GM23338 (cell line): Measurements from ENCODE around the gene AP1B1. TPM values are rescaled to one million over a fixed set of nuclear protein-coding genes. Genes with fewer than 3 reads are reported as not detected.

ENCODE experiments used
- ATAC-seq: fragments of 200-7000 bp; cut with Tn5 transposase; 3 replicates; pipeline ENCODE4 v1.9.1; 2020
- DNase-seq: peaks from one replicate; pipeline ENCODE4 v3.0.0-alpha.2; 2015; ENCODE audit warnings: low spot score
- H2AFZ ChIP-seq: fragments of 200-600 bp; sonication (generic); 2 replicates; pipeline ENCODE4 v1.8.0; 2016; ENCODE audit warnings: antibody characterized with exemption, mild to moderate bottlenecking, moderate library complexity
- H3F3A ChIP-seq: fragments of 200-600 bp; sonication (generic); replicated peaks from 2 replicates; pipeline ENCODE4 v1.8.0; 2017; ENCODE audit warnings: antibody characterized with exemption, mixed run types, low read depth
- H3K27ac ChIP-seq: fragments of 200-600 bp; sonication (generic); 2 replicates; pipeline ENCODE4 v1.6.1; 2016; ENCODE audit warnings: low read depth
- H3K27me3 ChIP-seq: fragments of 200-600 bp; sonication (generic); 2 replicates; pipeline ENCODE4 v1.8.0; 2016; ENCODE audit warnings: mild to moderate bottlenecking, mixed run types, moderate library complexity; ENCODE audit not compliant: insufficient read depth
- H3K36me3 ChIP-seq: fragments of 200-600 bp; sonication (generic); 2 replicates; pipeline ENCODE4 v1.8.0; 2016; ENCODE audit warnings: mild to moderate bottlenecking; ENCODE audit not compliant: insufficient read depth
- H3K4me1 ChIP-seq: fragments of 200-600 bp; sonication (generic); 2 replicates; pipeline ENCODE4 v1.8.0; 2016; ENCODE audit warnings: mild to moderate bottlenecking, moderate library complexity; ENCODE audit not compliant: insufficient read depth
- H3K4me2 ChIP-seq: fragments of 200-600 bp; sonication (generic); 2 replicates; pipeline ENCODE4 v1.7.1; 2017; ENCODE audit warnings: mixed run types
- H3K4me3 ChIP-seq: fragments of 200-600 bp; sonication (generic); 2 replicates; pipeline ENCODE4 v1.6.1; 2016; ENCODE audit warnings: mixed run types
- H3K79me2 ChIP-seq: fragments of 200-600 bp; sonication (generic); replicated peaks from 2 replicates; pipeline ENCODE4 v1.8.0; 2017; ENCODE audit warnings: mild to moderate bottlenecking; ENCODE audit not compliant: insufficient read depth
- H3K9me2 ChIP-seq: fragments of 200-600 bp; sonication (generic); 2 replicates; pipeline ENCODE4 v1.8.0; 2017; ENCODE audit not compliant: insufficient read depth
- H4K20me1 ChIP-seq: fragments of 200-600 bp; sonication (generic); replicated peaks from 2 replicates; pipeline ENCODE4 v1.8.0; 2017; ENCODE audit warnings: mild to moderate bottlenecking; ENCODE audit not compliant: insufficient read depth
- H3K27ac Mint-ChIP-seq: 2 replicates; pipeline ENCODE4 v1.8.0; 2020; ENCODE audit warnings: inconsistent platforms, mild to moderate bottlenecking, moderate library complexity, mixed read lengths
- H3K27me3 Mint-ChIP-seq: 3 replicates; pipeline ENCODE4 v1.8.0; 2022; ENCODE audit warnings: low read depth, mild to moderate bottlenecking, moderate library complexity, mixed read lengths, inconsistent platforms; ENCODE audit not compliant: insufficient read depth, poor library complexity
- H3K36me3 Mint-ChIP-seq: 3 replicates; pipeline ENCODE4 v1.8.0; 2021; ENCODE audit warnings: low read depth, mild to moderate bottlenecking, inconsistent platforms, moderate library complexity, mixed read lengths
- H3K4me1 Mint-ChIP-seq: 3 replicates; pipeline ENCODE4 v1.8.0; 2020; ENCODE audit warnings: mild to moderate bottlenecking, inconsistent platforms, mixed read lengths
- H3K4me3 Mint-ChIP-seq: 3 replicates; pipeline ENCODE4 v1.8.0; 2021; ENCODE audit warnings: moderate library complexity, mild to moderate bottlenecking, inconsistent platforms, mixed read lengths
- H3K9me3 Mint-ChIP-seq: 3 replicates; pipeline ENCODE4 v1.8.0; 2020; ENCODE audit warnings: moderate library complexity, mild to moderate bottlenecking, inconsistent platforms, mixed read lengths
- CREB1 ChIP-seq: fragments of 250-450 bp; sonication (Bioruptor Pico); IDR thresholded peaks from 2 replicates; pipeline ENCODE4 v1.5.0; 2020; ENCODE audit warnings: low read depth, mild to moderate bottlenecking, moderate library complexity
- EZH2 ChIP-seq: fragments of 200-600 bp; sonication (generic); IDR thresholded peaks from one replicate; pipeline ENCODE4 v1.8.0; 2017; ENCODE audit warnings: antibody characterized with exemption, mild to moderate bottlenecking, low read depth; ENCODE audit not compliant: unreplicated experiment
- EZH2phosphoT487 ChIP-seq: fragments of 200-600 bp; sonication (generic); IDR thresholded peaks from one replicate; pipeline ENCODE4 v1.8.1; 2018; ENCODE audit warnings: antibody characterized with exemption; ENCODE audit not compliant: unreplicated experiment
- JUNB ChIP-seq: IDR thresholded peaks from one replicate; pipeline ENCODE4 v1.6.1; 2016; ENCODE audit warnings: antibody characterized with exemption; ENCODE audit not compliant: unreplicated experiment
- NANOG ChIP-seq: IDR thresholded peaks from 2 replicates; pipeline ENCODE4 v1.6.1; 2016; ENCODE audit warnings: antibody characterized with exemption, borderline replicate concordance
- POLR2AphosphoS5 ChIP-seq: IDR thresholded peaks from 2 replicates; pipeline ENCODE4 v1.6.1; 2016; ENCODE audit warnings: antibody characterized with exemption, low read depth
- STAT1 ChIP-seq: IDR thresholded peaks from one replicate; pipeline ENCODE4 v1.6.1; 2016; ENCODE audit warnings: antibody characterized with exemption; ENCODE audit not compliant: unreplicated experiment
- ZNF114 ChIP-seq: fragments of 250-450 bp; sonication (Bioruptor Pico); IDR thresholded peaks from 2 replicates; pipeline ENCODE4 v1.5.0; 2020; ENCODE audit warnings: mild to moderate bottlenecking, moderate library complexity
- ZNF331 ChIP-seq: fragments of 250-450 bp; sonication (Bioruptor Pico); IDR thresholded peaks from 2 replicates; pipeline ENCODE4 v1.5.0; 2020; ENCODE audit warnings: low read depth, mild to moderate bottlenecking, moderate library complexity
- polyA plus RNA-seq: library from polyadenylated mRNA; unstranded; fragments of >200 nt; fragmentation: Nextera tagmentation; extraction: Ambion mirVana; gene quantifications from 2 replicates; pipeline ENCODE4 v1.2.1, GENCODE V29; 2016
- total RNA-seq: library from RNA; depleted of rRNA; stranded (reverse); fragments of >200 nt; shearing (Covaris generic); gene quantifications from 2 replicates; pipeline ENCODE4 v1.2.3, GENCODE V29; 2014
- TF ChIP-seq, protein P1 (sequence below): fragments of 250-450 bp; sonication (Bioruptor Pico); IDR thresholded peaks from 2 replicates; pipeline ENCODE4 v1.5.0; 2020; ENCODE audit warnings: mild to moderate bottlenecking, moderate library complexity
- TF ChIP-seq, protein P2 (sequence below), 2 experiments: fragments of 200-600 bp in 1 of 2; sonication (generic) in 1 of 2; conservative IDR thresholded peaks; 2 replicates each; pipeline versions ENCODE4 v1.5.1 to v1.6.1; 2016 to 2017; ENCODE audit warnings: antibody characterized with exemption in 2 of 2, low read depth in 2 of 2, mild to moderate bottlenecking in 2 of 2, moderate library complexity in 1 of 2
- TF ChIP-seq, protein P3 (sequence below): IDR thresholded peaks from 2 replicates; pipeline ENCODE4 v1.6.1; 2016; ENCODE audit warnings: antibody characterized with exemption
- TF ChIP-seq, protein P4 (sequence below): IDR thresholded peaks from one replicate; pipeline ENCODE4 v1.6.1; 2018; ENCODE audit warnings: antibody characterized with exemption; ENCODE audit not compliant: unreplicated experiment

The AP1B1 gene
- total and polyA plus RNA-seq, 2 experiments from 2014 or later: 19.5 to 74.4 TPM

DNA sequence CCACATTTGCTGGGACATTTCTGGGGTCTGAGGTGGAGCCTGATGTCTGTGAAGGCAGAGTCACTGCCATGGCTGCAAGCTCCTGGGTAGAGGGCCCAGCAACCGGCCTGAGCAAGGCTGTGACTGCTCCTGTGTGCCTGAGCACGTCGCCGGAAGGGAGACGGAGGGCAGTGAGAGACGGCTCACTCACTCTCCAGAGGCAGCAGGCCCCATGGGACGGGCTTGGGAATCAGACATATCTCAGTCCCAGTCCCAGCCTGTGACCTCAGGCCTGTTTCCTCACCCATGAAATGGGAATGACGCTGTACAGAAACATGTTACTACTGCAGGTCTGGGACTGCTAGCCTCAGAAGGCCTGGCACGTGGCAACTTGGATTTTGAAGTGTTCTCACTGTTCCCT lies 36.5 kb downstream of the AP1B1 start:
- H3K79me2 ChIP-seq: no peaks in the 10 kb centered on the region
- no peak overlapping the region for H3K27ac ChIP-seq
- TF ChIP-seq STAT1: no peak
- TF ChIP-seq NANOG: no peak
- TF ChIP-seq ZNF114 (CRISPR knock-in tag): no peak
- TF ChIP-seq, protein P1, sequence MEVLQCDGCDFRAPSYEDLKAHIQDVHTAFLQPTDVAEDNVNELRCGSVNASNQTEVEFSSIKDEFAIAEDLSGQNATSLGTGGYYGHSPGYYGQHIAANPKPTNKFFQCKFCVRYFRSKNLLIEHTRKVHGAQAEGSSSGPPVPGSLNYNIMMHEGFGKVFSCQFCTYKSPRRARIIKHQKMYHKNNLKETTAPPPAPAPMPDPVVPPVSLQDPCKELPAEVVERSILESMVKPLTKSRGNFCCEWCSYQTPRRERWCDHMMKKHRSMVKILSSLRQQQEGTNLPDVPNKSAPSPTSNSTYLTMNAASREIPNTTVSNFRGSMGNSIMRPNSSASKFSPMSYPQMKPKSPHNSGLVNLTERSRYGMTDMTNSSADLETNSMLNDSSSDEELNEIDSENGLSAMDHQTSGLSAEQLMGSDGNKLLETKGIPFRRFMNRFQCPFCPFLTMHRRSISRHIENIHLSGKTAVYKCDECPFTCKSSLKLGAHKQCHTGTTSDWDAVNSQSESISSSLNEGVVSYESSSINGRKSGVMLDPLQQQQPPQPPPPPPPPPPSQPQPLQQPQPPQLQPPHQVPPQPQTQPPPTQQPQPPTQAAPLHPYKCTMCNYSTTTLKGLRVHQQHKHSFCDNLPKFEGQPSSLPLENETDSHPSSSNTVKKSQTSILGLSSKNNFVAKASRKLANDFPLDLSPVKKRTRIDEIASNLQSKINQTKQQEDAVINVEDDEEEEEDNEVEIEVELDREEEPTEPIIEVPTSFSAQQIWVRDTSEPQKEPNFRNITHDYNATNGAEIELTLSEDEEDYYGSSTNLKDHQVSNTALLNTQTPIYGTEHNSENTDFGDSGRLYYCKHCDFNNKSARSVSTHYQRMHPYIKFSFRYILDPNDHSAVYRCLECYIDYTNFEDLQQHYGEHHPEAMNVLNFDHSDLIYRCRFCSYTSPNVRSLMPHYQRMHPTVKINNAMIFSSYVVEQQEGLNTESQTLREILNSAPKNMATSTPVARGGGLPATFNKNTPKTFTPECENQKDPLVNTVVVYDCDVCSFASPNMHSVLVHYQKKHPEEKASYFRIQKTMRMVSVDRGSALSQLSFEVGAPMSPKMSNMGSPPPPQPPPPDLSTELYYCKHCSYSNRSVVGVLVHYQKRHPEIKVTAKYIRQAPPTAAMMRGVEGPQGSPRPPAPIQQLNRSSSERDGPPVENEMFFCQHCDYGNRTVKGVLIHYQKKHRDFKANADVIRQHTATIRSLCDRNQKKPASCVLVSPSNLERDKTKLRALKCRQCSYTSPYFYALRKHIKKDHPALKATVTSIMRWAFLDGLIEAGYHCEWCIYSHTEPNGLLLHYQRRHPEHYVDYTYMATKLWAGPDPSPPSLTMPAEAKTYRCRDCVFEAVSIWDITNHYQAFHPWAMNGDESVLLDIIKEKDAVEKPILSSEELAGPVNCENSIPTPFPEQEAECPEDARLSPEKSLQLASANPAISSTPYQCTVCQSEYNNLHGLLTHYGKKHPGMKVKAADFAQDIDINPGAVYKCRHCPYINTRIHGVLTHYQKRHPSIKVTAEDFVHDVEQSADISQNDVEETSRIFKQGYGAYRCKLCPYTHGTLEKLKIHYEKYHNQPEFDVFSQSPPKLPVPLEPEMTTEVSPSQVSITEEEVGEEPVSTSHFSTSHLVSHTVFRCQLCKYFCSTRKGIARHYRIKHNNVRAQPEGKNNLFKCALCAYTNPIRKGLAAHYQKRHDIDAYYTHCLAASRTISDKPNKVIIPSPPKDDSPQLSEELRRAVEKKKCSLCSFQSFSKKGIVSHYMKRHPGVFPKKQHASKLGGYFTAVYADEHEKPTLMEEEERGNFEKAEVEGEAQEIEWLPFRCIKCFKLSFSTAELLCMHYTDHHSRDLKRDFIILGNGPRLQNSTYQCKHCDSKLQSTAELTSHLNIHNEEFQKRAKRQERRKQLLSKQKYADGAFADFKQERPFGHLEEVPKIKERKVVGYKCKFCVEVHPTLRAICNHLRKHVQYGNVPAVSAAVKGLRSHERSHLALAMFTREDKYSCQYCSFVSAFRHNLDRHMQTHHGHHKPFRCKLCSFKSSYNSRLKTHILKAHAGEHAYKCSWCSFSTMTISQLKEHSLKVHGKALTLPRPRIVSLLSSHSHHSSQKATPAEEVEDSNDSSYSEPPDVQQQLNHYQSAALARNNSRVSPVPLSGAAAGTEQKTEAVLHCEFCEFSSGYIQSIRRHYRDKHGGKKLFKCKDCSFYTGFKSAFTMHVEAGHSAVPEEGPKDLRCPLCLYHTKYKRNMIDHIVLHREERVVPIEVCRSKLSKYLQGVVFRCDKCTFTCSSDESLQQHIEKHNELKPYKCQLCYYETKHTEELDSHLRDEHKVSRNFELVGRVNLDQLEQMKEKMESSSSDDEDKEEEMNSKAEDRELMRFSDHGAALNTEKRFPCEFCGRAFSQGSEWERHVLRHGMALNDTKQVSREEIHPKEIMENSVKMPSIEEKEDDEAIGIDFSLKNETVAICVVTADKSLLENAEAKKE (CRISPR knock-in tag): no peak
- TF ChIP-seq, protein P2, sequence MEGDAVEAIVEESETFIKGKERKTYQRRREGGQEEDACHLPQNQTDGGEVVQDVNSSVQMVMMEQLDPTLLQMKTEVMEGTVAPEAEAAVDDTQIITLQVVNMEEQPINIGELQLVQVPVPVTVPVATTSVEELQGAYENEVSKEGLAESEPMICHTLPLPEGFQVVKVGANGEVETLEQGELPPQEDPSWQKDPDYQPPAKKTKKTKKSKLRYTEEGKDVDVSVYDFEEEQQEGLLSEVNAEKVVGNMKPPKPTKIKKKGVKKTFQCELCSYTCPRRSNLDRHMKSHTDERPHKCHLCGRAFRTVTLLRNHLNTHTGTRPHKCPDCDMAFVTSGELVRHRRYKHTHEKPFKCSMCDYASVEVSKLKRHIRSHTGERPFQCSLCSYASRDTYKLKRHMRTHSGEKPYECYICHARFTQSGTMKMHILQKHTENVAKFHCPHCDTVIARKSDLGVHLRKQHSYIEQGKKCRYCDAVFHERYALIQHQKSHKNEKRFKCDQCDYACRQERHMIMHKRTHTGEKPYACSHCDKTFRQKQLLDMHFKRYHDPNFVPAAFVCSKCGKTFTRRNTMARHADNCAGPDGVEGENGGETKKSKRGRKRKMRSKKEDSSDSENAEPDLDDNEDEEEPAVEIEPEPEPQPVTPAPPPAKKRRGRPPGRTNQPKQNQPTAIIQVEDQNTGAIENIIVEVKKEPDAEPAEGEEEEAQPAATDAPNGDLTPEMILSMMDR (conservative IDR thresholded peaks at IDR 0.05; ENCODE audit: low read depth in 2 of 2): no peak
- TF ChIP-seq ZNF331 (CRISPR knock-in tag): no peak
- no peak for TF ChIP-seq CREB1 (CRISPR knock-in tag)
- no peak for TF ChIP-seq EZH2
- TF ChIP-seq, protein P3, sequence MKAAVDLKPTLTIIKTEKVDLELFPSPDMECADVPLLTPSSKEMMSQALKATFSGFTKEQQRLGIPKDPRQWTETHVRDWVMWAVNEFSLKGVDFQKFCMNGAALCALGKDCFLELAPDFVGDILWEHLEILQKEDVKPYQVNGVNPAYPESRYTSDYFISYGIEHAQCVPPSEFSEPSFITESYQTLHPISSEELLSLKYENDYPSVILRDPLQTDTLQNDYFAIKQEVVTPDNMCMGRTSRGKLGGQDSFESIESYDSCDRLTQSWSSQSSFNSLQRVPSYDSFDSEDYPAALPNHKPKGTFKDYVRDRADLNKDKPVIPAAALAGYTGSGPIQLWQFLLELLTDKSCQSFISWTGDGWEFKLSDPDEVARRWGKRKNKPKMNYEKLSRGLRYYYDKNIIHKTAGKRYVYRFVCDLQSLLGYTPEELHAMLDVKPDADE: no peak
- TF ChIP-seq, protein P4, sequence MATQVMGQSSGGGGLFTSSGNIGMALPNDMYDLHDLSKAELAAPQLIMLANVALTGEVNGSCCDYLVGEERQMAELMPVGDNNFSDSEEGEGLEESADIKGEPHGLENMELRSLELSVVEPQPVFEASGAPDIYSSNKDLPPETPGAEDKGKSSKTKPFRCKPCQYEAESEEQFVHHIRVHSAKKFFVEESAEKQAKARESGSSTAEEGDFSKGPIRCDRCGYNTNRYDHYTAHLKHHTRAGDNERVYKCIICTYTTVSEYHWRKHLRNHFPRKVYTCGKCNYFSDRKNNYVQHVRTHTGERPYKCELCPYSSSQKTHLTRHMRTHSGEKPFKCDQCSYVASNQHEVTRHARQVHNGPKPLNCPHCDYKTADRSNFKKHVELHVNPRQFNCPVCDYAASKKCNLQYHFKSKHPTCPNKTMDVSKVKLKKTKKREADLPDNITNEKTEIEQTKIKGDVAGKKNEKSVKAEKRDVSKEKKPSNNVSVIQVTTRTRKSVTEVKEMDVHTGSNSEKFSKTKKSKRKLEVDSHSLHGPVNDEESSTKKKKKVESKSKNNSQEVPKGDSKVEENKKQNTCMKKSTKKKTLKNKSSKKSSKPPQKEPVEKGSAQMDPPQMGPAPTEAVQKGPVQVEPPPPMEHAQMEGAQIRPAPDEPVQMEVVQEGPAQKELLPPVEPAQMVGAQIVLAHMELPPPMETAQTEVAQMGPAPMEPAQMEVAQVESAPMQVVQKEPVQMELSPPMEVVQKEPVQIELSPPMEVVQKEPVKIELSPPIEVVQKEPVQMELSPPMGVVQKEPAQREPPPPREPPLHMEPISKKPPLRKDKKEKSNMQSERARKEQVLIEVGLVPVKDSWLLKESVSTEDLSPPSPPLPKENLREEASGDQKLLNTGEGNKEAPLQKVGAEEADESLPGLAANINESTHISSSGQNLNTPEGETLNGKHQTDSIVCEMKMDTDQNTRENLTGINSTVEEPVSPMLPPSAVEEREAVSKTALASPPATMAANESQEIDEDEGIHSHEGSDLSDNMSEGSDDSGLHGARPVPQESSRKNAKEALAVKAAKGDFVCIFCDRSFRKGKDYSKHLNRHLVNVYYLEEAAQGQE: no peak
- TF ChIP-seq EZH2phosphoT487: no peak
- TF ChIP-seq JUNB: no peak
- TF ChIP-seq POLR2AphosphoS5: no peak
- Mint-ChIP-seq H3K36me3 (peaks cover 63% of the 10 kb centered on the region), H3K27ac (no peak overlapping the region), H3K4me3 (no peak overlapping the region), H3K4me1 (no peaks in the 10 kb centered on the region), H3K9me3 (no peaks in the 10 kb centered on the region), H3K27me3 (peaks cover 4% of the 10 kb centered on the region)
- H3K4me3 ChIP-seq: no peak overlapping the region
- DNase-seq (no peak), ATAC-seq (no peak)
- H3K9me2 ChIP-seq: no peaks in the 10 kb centered on the region
- H3K36me3 ChIP-seq: peaks cover 15% of the 10 kb centered on the region
- no peak overlapping the region for H2AFZ ChIP-seq
- no peaks in the 10 kb centered on the region for H3F3A ChIP-seq
- no peaks in the 10 kb centered on the region for H3K27me3 ChIP-seq
- H3K4me1 ChIP-seq: no peaks in the 10 kb centered on the region
- no peak overlapping the region for H3K4me2 ChIP-seq
- peaks cover 3% of the 10 kb centered on the region; the same call in 1 of the 2 replicates for H4K20me1 ChIP-seq
